Endothelial cell of umbilical vein (primary cell): ENCODE measurements around the gene ARF6. TPM values are rescaled to one million over a fixed set of nuclear protein-coding genes. Genes with fewer than 3 reads are reported as not detected.

Experiments
- BruUV-seq: library from RNA; stranded (reverse); fragments of 400-500 nt; replicated peaks from 2 replicates; lab custom pipeline; 2021; lab: Mats Ljungman, UMichigan
- CTCF ChIA-PET: fragments of 300-600, 350-600 bp; sonication (Branson Sonifier 250); formaldehyde crosslinking; loops from one replicate; lab custom pipeline; 2021; ENCODE audit warnings: antibody characterized with exemption, inconsistent platforms; lab: Charles Lee
- POLR2A ChIA-PET: fragments of 300-600, 350-600 bp; sonication (Branson Sonifier 250); formaldehyde crosslinking; loops from one replicate; lab custom pipeline; 2021; ENCODE audit warnings: antibody characterized with exemption, inconsistent platforms; lab: Charles Lee
- DNase-seq: peaks from one replicate; pipeline ENCODE4 v3.0.0-alpha.2; 2011; ENCODE audit warnings: low read depth, low spot score
- FAIRE-seq: peaks from 2 replicates; lab custom pipeline; 2011; peaks lifted over from hg19 to GRCh38; lab: Jason Lieb, UNC
- H2AFZ ChIP-seq: 2 replicates; pipeline ENCODE4 v1.6.0; 2012; ENCODE audit warnings: low read depth, low read length, control low read depth, inconsistent platforms
- H3K27ac ChIP-seq: 2 replicates; pipeline ENCODE4 v1.5.1; 2011; ENCODE audit warnings: low read depth, mild to moderate bottlenecking, control low read depth, low read length, moderate library complexity; ENCODE audit not compliant: insufficient read depth
- H3K27me3 ChIP-seq, 2 experiments: 2 replicates each; pipeline versions ENCODE4 v1.6.0 to v1.6.1; 2011; ENCODE audit warnings: low read length in 2 of 2, mixed read lengths in 1 of 2; ENCODE audit not compliant: control insufficient read depth in 2 of 2, insufficient read depth in 2 of 2
- H3K36me3 ChIP-seq, 2 experiments: 2 replicates in 1 of 2; 3 replicates in 1 of 2; pipeline ENCODE4 v1.5.1; 2011; ENCODE audit warnings: low read length in 2 of 2, mild to moderate bottlenecking in 1 of 2, moderate library complexity in 1 of 2; ENCODE audit not compliant: control insufficient read depth in 2 of 2, insufficient read depth in 2 of 2; ENCODE audit errors: extremely low read depth in 1 of 2
- H3K4me1 ChIP-seq: 3 replicates; pipeline ENCODE4 v1.5.1; 2011; ENCODE audit warnings: mild to moderate bottlenecking, low read length; ENCODE audit not compliant: control insufficient read depth, insufficient read depth; ENCODE audit errors: extremely low read depth
- H3K4me2 ChIP-seq: 2 replicates; pipeline ENCODE4 v1.6.1; 2011; ENCODE audit warnings: low read length, control low read depth, mixed read lengths; ENCODE audit not compliant: insufficient read depth
- H3K4me3 ChIP-seq, 3 experiments: fragments of 200-600 bp in 1 of 3; sonication (generic), shearing (Covaris generic) in 1 of 3; replicated peaks in 1 of 3; 2 replicates each; pipeline ENCODE4 v1.5.1; 2011 to 2016; ENCODE audit warnings: control low read depth in 3 of 3, low read length in 3 of 3, mild to moderate bottlenecking in 2 of 3, inconsistent platforms in 1 of 3, low read depth in 1 of 3, moderate library complexity in 1 of 3; ENCODE audit not compliant: insufficient read depth in 1 of 3
- H3K79me2 ChIP-seq: 2 replicates; pipeline ENCODE4 v1.6.0; 2012; ENCODE audit warnings: low read length, inconsistent platforms; ENCODE audit not compliant: control insufficient read depth, insufficient read depth
- H3K9ac ChIP-seq: replicated peaks from 2 replicates; pipeline ENCODE3; 2011; ENCODE audit warnings: low read length, control low read depth; ENCODE audit not compliant: insufficient read depth; ENCODE audit errors: extremely low read depth
- H3K9me1 ChIP-seq: replicated peaks from 3 replicates; pipeline ENCODE4 v1.6.0; 2011; ENCODE audit warnings: mild to moderate bottlenecking, low read length; ENCODE audit not compliant: control insufficient read depth, insufficient read depth; ENCODE audit errors: extremely low read depth
- H3K9me3 ChIP-seq: replicated peaks from 2 replicates; pipeline ENCODE4 v1.5.1; 2012; ENCODE audit warnings: low read length, inconsistent platforms; ENCODE audit not compliant: control insufficient read depth, insufficient read depth
- H4K20me1 ChIP-seq: replicated peaks from 2 replicates; pipeline ENCODE3; 2011; ENCODE audit warnings: mild to moderate bottlenecking, low read length; ENCODE audit not compliant: control insufficient read depth, insufficient read depth; ENCODE audit errors: extremely low read depth
- JUN ChIP-seq: IDR thresholded peaks from 2 replicates; pipeline ENCODE4 v1.6.1; 2011; ENCODE audit warnings: borderline replicate concordance, low read depth; ENCODE audit not compliant: insufficient read length, insufficient read depth
- POLR2A ChIP-seq: IDR thresholded peaks from 2 replicates; pipeline ENCODE4 v1.6.1; 2012; ENCODE audit warnings: low read depth, mild to moderate bottlenecking, control low read depth, low read length
- POLR2AphosphoS5 ChIP-seq: IDR thresholded peaks from 2 replicates; pipeline ENCODE4 v1.6.1; 2012; ENCODE audit warnings: low read depth, mild to moderate bottlenecking, control low read depth, low read length, moderate library complexity; ENCODE audit not compliant: insufficient read depth
- dilution Hi-C: fragments of 300-500 bp; cut with MboI; formaldehyde crosslinking; loops from one replicate; pipeline ENCODE4 v1.15.0; 2019; ENCODE audit warnings: low sequenced_read_pairs; ENCODE audit not compliant: extremely low pct_ligation_motif_present
- intact Hi-C: fragments of 100-400 bp; cut with micrococcal nuclease; formaldehyde crosslinking; loops from one replicate; pipeline ENCODE4 v1.10.0; 2022
- polyA plus RNA-seq, 4 experiments: library from polyadenylated mRNA; depleted of rRNA in 3 of 4; stranded (reverse) in 3 of 4; unstranded in 1 of 4; fragments of >200 nt; gene quantifications; 2 replicates each; pipeline versions ENCODE4 v1.2.1 to v1.2.3, GENCODE V29; 2011 to 2012; ENCODE audit warnings: missing spikeins in 1 of 4
- total RNA-seq: library from RNA; stranded (reverse); gene quantifications from 2 replicates; pipeline ENCODE4 v1.2.3, GENCODE V29; 2021
- TF ChIP-seq, protein P1 (sequence below): IDR thresholded peaks from 2 replicates; pipeline ENCODE4 v1.6.1; 2011; ENCODE audit not compliant: insufficient read depth, insufficient read length
- TF ChIP-seq, protein P2 (sequence below), 2 donors: IDR thresholded peaks; 1 replicate in 1 of 2; 2 replicates in 1 of 2; pipeline ENCODE4 v1.5.1; 2011; ENCODE audit warnings: low read length in 2 of 2, mild to moderate bottlenecking in 2 of 2, moderate library complexity in 2 of 2, control low read depth in 1 of 2, inconsistent platforms in 1 of 2, low read depth in 1 of 2; ENCODE audit not compliant: insufficient read depth in 1 of 2; ENCODE audit errors: extremely low read depth in 1 of 2

Gene ARF6
- total and polyA plus RNA-seq, 2 donors (not counting 3 experiments of a cell fraction or from before 2014, with no cell fraction given) = 21.7 to 73.6 TPM

DNA sequence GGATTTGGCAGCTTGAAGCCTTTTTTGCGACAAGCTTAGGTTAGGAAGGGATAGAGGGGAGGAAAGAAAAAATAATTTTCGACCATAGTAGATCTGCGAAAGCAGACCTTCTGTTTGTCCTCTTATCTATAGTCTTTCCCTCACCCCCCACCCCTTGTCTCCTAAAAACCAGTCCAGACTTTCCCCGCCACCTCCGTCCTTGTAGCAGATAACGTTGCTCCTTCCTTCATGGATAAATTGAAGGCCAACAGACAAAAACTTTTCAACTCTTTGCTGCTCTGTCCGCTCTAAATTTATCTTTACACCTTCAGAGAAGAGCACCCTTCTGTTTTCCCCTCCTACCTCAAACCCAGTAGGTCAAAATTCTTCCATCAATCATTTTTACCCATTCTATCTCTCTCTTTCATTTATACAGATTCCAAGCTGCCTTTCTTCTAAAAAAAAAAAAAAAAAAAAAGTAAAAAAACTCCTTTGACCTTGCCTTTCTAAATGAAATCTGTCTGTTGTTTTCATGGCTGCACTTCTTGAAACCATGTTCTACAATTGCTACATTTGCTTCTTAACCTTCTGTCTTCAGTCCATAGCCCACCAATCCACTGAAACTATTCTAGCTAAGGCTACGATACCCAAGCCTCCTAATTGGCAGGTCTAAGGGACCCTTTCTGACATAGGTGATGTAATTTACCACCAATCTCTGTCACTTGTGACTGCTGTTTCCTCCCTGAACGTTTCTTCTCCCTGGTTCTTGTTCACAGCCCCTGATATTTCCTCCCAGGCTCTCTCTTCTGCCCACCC is 29.2 kb upstream of the ARF6 start:
- ChIA-PET POLR2A (no interaction called here), CTCF (interaction anchor here (0.7 to 11.0 kb wide), 11 partner anchors 11 to 368 kb away, joined by 3 to 242 read pairs (median 9); partner anchors contain the start of genes ARF6, NEMF, SOS2 and VCPKMT)
- FAIRE-seq (no peak), DNase-seq (peak; percentile 21)
- Histone ChIP-seq H3K36me3 (no peaks in the 10 kb centered on the region), H3K9me3 (no peaks in the 10 kb centered on the region), H3K27ac (peak overlapping the region; percentile 76), H3K4me3 (peak overlapping the region; percentile 62 to 87 (median 67)), H3K4me2 (peak overlapping the region; percentile 90), H4K20me1 (no peaks in the 10 kb centered on the region), H3K79me2 (no peaks in the 10 kb centered on the region), H3K9ac (peak overlapping the region; percentile 79), H3K9me1 (no peaks in the 10 kb centered on the region), H2AFZ (peak overlapping the region; percentile 68), H3K27me3 (no peaks in the 10 kb centered on the region), H3K4me1 (peaks cover 22% of the 10 kb centered on the region)
- TF ChIP-seq, protein P1, sequence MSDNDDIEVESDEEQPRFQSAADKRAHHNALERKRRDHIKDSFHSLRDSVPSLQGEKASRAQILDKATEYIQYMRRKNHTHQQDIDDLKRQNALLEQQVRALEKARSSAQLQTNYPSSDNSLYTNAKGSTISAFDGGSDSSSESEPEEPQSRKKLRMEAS = no peak
- TF ChIP-seq POLR2A = no peak
- TF ChIP-seq, protein P2, sequence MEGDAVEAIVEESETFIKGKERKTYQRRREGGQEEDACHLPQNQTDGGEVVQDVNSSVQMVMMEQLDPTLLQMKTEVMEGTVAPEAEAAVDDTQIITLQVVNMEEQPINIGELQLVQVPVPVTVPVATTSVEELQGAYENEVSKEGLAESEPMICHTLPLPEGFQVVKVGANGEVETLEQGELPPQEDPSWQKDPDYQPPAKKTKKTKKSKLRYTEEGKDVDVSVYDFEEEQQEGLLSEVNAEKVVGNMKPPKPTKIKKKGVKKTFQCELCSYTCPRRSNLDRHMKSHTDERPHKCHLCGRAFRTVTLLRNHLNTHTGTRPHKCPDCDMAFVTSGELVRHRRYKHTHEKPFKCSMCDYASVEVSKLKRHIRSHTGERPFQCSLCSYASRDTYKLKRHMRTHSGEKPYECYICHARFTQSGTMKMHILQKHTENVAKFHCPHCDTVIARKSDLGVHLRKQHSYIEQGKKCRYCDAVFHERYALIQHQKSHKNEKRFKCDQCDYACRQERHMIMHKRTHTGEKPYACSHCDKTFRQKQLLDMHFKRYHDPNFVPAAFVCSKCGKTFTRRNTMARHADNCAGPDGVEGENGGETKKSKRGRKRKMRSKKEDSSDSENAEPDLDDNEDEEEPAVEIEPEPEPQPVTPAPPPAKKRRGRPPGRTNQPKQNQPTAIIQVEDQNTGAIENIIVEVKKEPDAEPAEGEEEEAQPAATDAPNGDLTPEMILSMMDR (IDR thresholded peaks at IDR 0.05; ENCODE audit: extremely low read depth in 1 of 2, insufficient read depth in 1 of 2, low read depth in 1 of 2, low read length in 2 of 2) = no peak
- no peak for TF ChIP-seq JUN
- no peak for TF ChIP-seq POLR2AphosphoS5
- dilution Hi-C loops (loop anchor here (10.0 kb wide), 1 partner anchor 241 kb away; no protein-coding TSS in a partner anchor), intact Hi-C loops (loop anchor here (2.0 kb wide), 2 partner anchors 367 to 669 kb away; partner anchors contain the start of genes MAP4K5 and SOS2)
- BruUV-seq = no TSS peak
